Activated CD4-positive, alpha-beta T cell treated with anti-CD3 and anti-CD28 coated beads for 4 hours (primary cell): ENCODE results near the gene LUZP2.
"Not testable (repeated sequence)": the region's sequence is repeated elsewhere in the genome, so short reads cannot be mapped to it uniquely, and the experiment has no call there.

ENCODE experiments used
- DNase-seq, 2 donors: peaks; one replicate each; pipeline ENCODE4 v3.0.0-alpha.2; 2020

LUZP2 gene

GRCh38 chr11:24833573-24833972 lies 336.7 kb downstream of the LUZP2 start:
- DNase-seq: no peak

GRCh38 chr11:24837112-24837511 lies 340.3 kb downstream of the LUZP2 start:
- DNase-seq: no peak

DNA sequence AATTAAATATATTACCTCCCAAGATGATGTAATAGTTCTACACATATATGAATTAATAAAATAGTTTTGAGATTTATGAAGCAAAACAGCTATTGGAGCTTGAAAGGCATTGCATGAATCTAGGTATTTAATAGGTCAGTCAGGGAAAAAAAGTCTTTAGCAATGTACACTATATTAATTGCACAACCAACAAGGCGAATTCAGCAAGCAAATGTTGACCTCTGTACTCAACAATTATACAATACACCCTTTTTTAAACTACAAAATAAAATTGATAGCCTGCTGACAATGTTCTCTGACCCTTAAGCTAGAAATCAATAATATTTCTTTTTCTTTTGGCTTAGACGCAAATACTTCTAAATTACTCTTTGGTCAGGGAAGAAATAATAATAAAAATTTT lies 345.5 kb downstream of the LUZP2 start:
- no peak for DNase-seq

DNA sequence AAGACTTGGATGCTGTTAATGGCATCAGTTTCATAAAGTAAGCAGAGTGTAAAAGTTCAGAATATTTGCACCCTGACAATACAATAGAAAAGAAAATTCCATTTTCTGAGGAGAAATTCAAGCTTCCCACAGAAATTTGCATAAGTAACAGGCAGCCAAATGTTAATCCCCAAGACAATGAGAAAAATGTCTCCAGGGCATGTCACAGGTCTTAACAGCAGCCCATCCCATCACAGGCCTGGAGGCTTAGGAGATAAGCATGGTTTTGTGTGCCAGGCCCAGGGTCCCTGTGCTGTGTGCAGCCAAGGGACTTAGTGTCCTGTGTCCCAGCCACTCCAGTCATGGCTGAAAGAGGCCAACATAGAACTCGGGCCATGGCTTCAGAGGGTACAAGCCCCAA lies 347.6 kb downstream of the LUZP2 start:
- no peak for DNase-seq

DNA sequence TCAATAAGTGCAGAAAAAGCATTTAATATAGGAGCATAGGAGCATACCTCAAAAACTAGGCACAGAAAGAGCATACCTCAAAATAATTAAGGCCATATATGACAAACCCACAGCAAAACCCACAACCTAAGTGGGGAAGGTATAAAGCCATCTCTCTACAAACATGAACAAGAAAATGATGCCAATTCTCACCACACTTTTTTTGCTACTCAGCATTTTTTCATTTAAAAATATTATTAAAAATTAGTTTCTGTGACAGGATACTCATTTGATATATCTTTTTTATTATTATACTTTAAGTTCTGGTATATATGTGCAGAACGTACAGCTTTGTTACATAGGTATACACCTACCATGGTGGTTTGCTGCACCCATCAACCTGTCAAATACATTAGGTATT lies 352.0 kb downstream of the LUZP2 start:
- no peak for DNase-seq

DNA sequence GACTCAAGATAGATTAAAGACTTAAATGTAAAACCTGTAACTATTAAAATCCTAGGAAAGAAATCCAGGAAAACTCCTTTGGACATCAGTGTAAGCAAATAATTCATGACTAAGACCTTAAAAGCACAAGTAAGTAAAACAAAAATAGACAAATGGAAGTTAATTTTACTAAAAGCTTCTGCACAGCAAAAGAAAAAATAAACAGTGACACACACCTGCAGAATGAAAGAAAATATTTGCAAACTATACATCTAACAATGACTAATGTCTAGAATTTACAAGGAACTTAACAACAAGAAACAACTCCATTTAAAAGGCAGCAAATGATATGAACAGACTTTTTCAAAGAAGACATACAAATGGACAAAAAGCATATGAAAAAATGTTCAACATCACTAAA lies 359.1 kb downstream of the LUZP2 start:
- no peak for DNase-seq

DNA sequence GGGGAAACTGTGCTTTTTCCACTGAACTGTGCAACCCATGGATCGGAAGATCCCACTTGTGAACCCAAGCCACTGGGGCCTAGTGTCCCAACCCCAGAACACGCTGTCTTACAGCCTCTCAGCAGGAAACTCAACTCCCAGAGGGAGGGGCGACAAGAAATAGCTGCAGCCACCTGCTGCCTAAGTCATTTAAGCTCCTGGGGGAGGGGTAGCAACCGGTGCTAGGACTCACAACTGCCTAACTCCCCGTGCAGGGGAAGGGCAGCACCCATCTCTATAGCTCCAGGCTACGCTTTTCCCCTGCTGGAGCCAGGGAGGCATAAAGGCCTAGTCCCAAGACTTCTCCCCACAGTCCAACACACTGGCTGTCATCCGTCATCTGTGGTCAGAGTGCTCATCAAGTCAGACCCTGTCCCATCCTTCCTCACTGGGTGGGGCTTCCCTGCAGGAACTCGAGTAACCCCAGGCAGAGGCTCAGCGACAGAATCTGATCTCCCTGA lies 363.0 kb downstream of the LUZP2 start:
- no peak for DNase-seq

DNA sequence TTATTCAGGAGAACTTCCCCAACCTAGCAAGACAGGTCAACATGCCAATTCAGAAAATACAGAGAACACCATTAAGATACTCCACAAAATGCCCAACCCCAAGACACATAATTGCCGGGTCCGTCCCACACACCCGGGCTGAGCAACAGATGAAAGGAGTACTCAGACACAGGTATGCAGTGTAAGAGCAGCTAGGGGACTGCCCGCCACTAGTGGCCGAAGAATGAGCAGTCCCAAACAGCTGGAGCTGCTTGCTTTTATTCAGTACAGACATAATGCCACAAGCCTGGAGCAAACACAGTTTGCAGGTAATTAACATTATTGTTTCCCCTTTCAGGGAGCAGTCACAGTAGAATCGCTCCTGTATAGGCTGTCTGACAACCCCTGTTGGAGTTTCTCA lies 364.6 kb downstream of the LUZP2 start:
- no peak for DNase-seq

GRCh38 chr11:24866743-24867142 lies 369.9 kb downstream of the LUZP2 start:
- DNase-seq: no peak

DNA sequence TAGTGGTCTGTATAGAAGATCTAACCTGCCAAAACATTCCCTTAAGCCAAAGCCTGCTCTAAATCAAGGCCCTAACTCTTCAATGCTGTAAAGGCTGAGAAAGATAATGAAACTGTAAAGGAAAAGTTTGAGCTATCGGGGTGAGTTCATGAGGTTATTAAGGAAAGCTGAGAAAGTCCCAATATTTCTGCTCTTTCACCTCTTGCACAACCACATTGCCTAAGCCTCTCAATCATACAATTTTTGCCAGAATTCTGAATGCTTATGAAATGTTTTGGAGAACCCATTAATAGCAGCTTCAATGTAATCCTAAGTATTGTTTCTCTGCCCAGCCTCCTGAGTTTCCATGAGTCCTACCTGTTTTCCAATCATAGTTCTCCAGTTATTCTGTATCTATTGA lies 373.2 kb downstream of the LUZP2 start:
- DNase-seq: no peak

- no peak for DNase-seq
Observed at GRCh38 chr11:24872186-24872585, 375.3 kb downstream of the LUZP2 start.

- DNase-seq: no peak
Observed at GRCh38 chr11:24872651-24873311, 375.9 kb downstream of the LUZP2 start.

- no peak for DNase-seq
Observed at GRCh38 chr11:24880962-24881361, 384.1 kb downstream of the LUZP2 start.

GRCh38 chr11:24885580-24886173 lies 388.8 kb downstream of the LUZP2 start:
- DNase-seq: no peak

GRCh38 chr11:24886880-24887619 lies 390.2 kb downstream of the LUZP2 start:
- DNase-seq: no peak

- DNase-seq: no peak
Observed at GRCh38 chr11:24890426-24890825, 393.6 kb downstream of the LUZP2 start.

DNA sequence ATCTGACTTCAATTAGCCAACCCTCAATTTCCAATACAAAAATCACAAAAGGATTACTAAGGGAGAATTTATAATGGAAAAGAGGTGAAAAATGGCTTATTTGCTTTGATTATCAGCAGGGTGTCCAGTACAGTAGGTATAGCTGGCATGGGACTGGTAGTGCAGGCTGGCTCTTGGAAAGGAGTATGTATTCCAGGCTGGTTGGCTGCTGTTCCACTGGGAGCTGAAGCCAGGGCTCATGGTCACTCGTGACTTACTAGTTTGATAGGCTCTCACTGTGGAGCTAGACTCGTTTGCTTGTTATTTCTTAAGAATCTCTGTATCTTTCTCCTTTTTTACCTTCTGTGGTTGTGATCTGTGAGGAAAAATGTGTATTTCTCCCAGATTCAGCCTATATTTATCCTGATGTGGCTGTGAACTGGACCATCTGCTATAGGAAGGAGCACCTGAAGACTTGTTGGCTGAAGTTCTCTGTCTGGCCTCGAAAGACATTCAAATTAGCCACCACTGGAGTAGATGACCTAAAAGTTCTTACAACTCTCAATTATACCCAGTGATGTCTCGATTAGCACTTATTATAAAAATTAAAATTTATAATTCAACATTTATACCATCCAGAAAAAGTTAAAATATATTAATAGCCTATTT lies 395.1 kb downstream of the LUZP2 start:
- DNase-seq: not testable (repeated sequence)

DNA sequence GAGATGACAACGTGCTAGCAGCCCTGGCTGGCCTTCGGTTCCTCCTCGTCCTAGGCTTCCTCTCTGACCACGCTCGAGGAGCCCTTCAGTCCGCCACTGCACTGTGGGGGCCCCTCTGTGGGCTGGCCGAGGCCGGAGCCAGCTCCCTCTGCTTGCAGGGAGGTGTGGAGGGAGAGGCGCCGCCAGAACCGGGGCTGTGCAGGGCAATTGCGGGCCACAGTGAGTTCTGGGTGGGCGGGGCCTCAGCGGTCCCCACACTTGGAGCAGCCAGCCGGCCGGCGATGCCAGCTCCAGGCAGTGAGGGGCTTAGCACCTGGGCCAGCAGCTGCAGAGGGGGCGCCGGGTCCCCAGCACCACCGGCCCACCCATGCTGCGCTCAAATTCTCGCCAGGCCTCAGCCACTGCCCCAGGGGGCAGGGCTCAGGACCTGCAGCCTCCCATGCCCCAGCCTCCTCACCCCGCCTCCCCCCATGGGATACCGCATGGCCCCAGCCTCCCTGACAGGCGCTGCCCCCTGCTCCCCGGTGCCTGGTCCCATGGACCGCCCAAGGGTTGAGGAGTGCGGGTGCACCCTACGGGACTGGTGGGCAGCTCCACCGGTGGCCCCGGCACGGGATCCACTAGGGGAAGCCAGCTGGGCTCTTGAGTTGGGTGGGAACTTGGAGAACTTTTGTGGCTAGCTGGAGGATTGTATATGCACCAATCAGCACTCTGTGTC lies 399.4 kb downstream of the LUZP2 start:
- DNase-seq: no peak

DNA sequence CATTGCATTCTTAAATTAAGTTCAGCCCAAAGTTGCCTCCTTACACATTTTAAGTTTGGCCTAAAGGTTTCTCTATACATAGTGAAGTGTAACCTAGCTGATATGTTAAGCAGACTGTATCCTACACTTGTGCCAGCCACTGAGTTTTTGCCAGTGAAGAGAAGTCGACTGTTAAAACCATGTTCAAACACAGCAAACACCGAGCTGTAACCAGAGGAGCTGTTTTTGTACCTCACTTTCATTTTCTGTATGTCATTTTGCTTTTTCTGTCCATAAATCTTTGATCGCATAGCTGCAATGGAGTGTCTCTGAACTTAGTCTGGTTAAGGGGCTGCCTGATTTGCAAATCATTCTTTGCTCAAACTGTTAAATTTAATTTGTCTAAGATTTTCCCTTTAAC lies 403.7 kb downstream of the LUZP2 start:
- DNase-seq: no peak

GRCh38 chr11:24900960-24901549 lies 404.2 kb downstream of the LUZP2 start:
- no peak for DNase-seq

DNA sequence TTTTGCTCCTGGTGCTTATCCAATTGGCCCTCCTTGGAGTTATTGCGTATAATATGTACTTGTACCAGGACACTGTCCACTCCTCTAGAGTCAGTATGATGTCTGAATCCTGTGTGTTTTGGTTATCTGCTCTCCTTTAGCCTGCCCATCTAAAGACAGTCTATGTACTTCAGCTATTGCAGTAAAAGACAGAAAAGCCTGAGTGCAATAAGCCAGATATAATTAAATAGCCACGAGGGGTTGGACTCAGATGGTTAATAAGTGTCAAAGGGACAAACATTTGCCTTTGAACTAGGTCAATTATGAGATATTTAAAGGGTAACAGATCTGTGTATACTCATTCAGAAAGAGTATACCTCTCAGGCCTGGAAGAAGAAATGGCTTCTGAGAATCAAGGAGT lies 406.7 kb downstream of the LUZP2 start:
- DNase-seq: no peak

DNA sequence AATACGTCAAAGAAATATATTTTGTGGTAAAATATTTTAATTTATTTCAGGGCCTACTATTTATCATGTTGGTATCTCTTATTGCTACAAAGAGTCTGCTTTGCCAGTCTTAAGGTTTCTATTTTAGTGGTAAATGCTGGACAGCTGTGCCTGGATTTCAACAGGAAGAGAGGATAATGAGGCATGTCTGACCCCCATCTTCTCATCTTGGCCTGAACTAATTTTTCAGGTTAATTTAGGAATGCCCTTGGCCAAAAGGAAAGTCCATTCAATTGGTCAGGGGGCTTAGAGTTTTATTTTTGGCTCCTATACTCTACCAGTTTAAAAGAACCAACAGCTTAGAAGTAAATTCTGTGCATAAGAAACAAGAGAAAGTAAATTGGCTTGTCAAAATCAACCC lies 428.2 kb downstream of the LUZP2 start:
- no peak for DNase-seq
